Measurements from ENCODE around the gene FAM25C.
"Not testable (repeated sequence)": the region's sequence is repeated elsewhere in the genome, so short reads cannot be mapped to it uniquely, and the experiment has no call there.

Gene FAM25C

GRCh38 chr10:47947424-47947823 is 52.2 kb downstream of the FAM25C start:
- not testable (repeated sequence) for DNase-seq

Measured in NCI-H187 (cell line).